ENCODE data around the gene RABGGTA.

DNA sequence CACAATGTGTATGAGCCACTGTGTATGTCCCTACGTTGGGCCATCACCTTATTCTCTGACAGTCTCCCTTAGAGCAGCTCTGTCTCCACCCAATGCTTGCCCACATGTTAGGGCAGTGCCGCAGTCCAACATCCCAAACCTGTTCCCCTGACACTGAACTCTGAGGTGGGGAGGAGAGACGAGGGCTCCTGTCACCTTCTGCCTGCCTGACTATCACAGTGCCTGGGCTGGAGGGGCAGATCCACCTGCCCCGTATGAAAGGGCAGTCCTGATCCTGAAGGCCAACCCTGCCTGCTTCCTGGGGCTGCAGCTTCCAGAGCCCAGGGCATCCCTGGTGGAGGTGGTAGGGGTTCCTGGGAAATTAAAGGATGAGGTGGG, 10.6 kb downstream of the RABGGTA start:
- TF ChIP-seq, protein P1, sequence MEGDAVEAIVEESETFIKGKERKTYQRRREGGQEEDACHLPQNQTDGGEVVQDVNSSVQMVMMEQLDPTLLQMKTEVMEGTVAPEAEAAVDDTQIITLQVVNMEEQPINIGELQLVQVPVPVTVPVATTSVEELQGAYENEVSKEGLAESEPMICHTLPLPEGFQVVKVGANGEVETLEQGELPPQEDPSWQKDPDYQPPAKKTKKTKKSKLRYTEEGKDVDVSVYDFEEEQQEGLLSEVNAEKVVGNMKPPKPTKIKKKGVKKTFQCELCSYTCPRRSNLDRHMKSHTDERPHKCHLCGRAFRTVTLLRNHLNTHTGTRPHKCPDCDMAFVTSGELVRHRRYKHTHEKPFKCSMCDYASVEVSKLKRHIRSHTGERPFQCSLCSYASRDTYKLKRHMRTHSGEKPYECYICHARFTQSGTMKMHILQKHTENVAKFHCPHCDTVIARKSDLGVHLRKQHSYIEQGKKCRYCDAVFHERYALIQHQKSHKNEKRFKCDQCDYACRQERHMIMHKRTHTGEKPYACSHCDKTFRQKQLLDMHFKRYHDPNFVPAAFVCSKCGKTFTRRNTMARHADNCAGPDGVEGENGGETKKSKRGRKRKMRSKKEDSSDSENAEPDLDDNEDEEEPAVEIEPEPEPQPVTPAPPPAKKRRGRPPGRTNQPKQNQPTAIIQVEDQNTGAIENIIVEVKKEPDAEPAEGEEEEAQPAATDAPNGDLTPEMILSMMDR (IDR thresholded peaks at IDR 0.05): no peak
- no peak for TF ChIP-seq EP300 (IDR thresholded peaks at IDR 0.05)

Measured in upper lobe of left lung (tissue), 4 donors.